ENCODE data around the gene XBP1.
A peak's percentile ranks its signal among the peaks of the same experiment; 100 is the strongest.
"Not testable (repeated sequence)": the region's sequence is repeated elsewhere in the genome, so short reads cannot be mapped to it uniquely, and the experiment has no call there.

Gene XBP1

GRCh38 chr22:28819253-28820096 lies 19.1 kb upstream of the XBP1 start:
- DNase-seq (ENCODE audit: insufficient read length, low spot score) (no peak), FAIRE-seq (no peak)

GRCh38 chr22:28817919-28818859 lies 17.8 kb upstream of the XBP1 start:
- FAIRE-seq = no peak
- no peak for DNase-seq (ENCODE audit: insufficient read length, low spot score)

DNA sequence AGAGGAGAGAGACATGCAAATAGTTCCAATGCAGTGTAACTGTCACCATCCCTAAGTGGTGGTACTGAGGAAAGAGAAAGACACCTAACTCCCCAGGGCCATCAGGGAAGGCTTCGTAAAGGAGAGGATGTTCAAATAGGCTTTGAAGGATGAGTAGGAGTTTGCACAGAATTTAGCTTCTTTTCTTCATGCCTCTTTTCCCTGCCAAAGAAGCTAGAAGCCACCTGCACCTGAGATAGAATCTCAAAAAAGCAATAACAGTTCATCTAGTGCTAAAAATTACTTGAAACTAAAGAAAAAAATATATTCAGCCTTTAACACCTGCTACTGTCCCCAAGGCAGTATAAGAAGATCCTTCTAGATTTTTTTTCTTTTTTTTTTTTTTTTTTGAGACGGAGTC lies 16.7 kb upstream of the XBP1 start:
- DNase-seq (ENCODE audit: insufficient read length, low spot score) = no peak
- FAIRE-seq = no peak

DNA sequence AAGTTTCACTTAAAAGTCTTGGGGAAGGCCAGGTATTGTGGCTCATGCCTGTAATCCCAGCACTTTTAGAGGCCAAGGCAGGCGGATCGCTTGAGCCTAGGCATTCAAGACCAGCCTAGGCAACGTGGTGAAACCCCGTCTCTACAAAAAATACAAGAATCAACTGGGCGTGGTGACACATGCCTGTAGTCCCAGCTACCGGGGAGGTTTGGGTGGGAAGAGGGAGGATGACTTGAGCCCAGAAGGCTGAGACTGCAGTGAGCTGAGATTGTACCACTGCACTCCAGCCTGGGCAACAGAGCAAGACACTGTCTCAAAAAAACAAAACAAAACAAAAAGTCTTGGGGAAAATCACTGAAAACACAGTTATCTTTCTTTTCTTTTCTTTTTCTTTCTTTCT lies 15.4 kb upstream of the XBP1 start:
- no peak for FAIRE-seq
- DNase-seq (ENCODE audit: insufficient read length, low spot score) = no peak

GRCh38 chr22:28815111-28815510 lies 14.7 kb upstream of the XBP1 start:
- FAIRE-seq = no peak

GRCh38 chr22:28813772-28814518 lies 13.6 kb upstream of the XBP1 start:
- FAIRE-seq (no peak), DNase-seq (ENCODE audit: insufficient read length, low spot score) (no peak)

More at GRCh38 chr22:28815111-28815510, 14.7 kb upstream of the XBP1 start:
- no peak for DNase-seq (ENCODE audit: insufficient read length, low spot score)

DNA sequence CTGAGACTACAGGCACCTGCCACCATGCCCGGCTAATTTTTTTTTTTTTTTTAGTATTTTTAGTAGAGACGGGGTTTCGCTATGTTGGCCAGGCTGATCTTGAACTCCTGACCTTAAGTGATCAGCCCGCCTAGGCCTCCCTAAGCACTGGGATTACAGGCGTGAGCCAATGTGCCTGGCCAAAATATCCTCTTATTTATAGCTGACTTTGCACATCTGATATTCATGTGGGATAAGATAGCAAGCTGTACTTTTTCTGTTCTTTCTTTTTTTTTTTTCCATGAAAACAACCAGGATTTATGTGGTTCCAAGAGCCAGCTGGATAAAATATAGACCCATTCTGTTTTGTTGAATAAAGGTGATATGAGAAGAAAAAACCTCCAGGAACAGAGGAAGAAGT lies 12.1 kb upstream of the XBP1 start:
- DNase-seq (ENCODE audit: insufficient read length, low spot score) = no peak
- FAIRE-seq = no peak

DNA sequence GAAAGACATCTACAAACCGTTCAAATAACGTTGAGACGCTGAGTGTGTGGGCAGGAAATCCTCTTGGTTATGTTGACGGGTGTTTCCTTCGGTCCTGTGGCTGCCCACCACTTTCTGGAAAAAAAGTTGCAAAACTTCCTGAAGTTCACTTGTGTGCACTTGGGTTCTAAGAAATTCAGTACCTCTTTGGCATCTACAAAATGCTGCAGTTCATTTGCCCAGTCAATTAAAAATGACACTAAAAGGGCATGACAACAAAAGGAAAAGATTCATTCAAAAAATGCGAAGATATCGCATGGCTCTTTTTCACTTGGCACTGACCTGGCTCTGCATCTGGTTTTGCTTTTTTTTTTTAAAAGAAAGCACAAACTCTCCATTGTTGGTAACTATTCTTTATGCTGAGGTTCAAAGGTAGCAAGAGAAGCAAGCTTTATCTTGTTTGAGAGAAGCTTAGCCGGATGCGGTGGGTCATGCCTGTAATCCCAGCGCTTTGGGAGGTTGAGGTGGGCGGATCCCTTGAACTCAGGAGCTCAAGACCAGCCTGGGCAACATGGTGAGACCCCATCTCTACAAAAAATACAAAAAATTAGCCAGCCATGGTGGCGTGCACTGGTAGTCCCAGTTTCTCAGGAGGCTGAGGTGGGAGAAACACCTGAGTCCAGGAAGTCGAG lies 10.6 kb upstream of the XBP1 start:
- DNase-seq (ENCODE audit: insufficient read length, low spot score) = no peak
- no peak for FAIRE-seq

DNA sequence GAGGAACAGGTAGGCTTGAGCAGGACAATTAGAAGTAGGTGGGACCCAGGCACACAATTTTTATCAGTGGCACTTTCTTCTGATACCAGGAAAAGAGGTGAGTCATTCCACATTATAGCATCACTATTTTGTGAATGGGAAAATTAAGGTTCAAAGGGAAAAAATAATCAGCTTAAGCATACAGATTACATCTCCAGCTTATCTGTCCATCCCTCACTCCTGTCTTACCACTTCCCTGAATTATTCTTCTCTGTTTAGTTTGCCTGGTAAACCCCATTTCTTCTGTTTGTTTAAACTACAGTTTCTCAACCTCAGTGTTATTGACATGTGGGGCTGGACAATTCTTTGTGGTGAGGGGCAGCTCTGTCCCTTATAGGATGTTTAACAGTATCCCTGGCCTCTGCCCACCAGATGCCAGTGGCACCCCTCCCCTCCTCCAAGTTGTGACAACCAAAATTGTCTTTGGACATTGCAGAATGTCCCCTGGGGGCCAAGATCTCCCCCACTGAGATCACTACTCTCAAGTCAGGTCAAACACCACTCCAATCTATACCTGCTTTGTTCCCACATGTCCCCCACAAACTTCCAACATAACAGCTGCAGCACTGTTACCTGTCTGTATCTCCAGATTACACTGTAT lies 8.5 kb upstream of the XBP1 start:
- DNase-seq (ENCODE audit: insufficient read length, low spot score) = no peak
- no peak for FAIRE-seq

GRCh38 chr22:28805426-28805825 lies 5.1 kb upstream of the XBP1 start:
- DNase-seq (ENCODE audit: insufficient read length, low spot score); FAIRE-seq: not testable (repeated sequence)

- FAIRE-seq = no peak
- no peak for DNase-seq (ENCODE audit: insufficient read length, low spot score)
These were observed 2.3 kb upstream of the XBP1 start for GRCh38 chr22:28802595-28803123.

- no peak for FAIRE-seq
- no peak for DNase-seq (ENCODE audit: insufficient read length, low spot score)
These were observed 1.7 kb upstream of the XBP1 start for GRCh38 chr22:28801845-28802594.

GRCh38 chr22:28799606-28800307 lies 612 bp downstream of the XBP1 start:
- no peak for FAIRE-seq
- peak; percentile 31 for DNase-seq (ENCODE audit: insufficient read length, low spot score)

GRCh38 chr22:28798810-28799605 lies 1.4 kb downstream of the XBP1 start:
- DNase-seq (ENCODE audit: insufficient read length, low spot score) (peak; percentile 40), FAIRE-seq (no peak)

- DNase-seq (ENCODE audit: insufficient read length, low spot score) (no peak), FAIRE-seq (no peak)
These were observed 4.2 kb downstream of the XBP1 start for GRCh38 chr22:28795932-28796856.

GRCh38 chr22:28795071-28795693 lies 5.2 kb downstream of the XBP1 start:
- DNase-seq (ENCODE audit: insufficient read length, low spot score) = no peak
- no peak for FAIRE-seq

Measured in HTR-8/SVneo (cell line).